ENCODE measurements around the gene AXIN1. TPM values are rescaled to one million over a fixed set of nuclear protein-coding genes. Genes with fewer than 3 reads are reported as not detected.

AXIN1 gene
- total and polyA plus RNA-seq, 2 of the 8 experiments (the other 6 are each of a cell fraction or from before 2014, with no cell fraction given): 12.5 to 41.9 TPM

DNA sequence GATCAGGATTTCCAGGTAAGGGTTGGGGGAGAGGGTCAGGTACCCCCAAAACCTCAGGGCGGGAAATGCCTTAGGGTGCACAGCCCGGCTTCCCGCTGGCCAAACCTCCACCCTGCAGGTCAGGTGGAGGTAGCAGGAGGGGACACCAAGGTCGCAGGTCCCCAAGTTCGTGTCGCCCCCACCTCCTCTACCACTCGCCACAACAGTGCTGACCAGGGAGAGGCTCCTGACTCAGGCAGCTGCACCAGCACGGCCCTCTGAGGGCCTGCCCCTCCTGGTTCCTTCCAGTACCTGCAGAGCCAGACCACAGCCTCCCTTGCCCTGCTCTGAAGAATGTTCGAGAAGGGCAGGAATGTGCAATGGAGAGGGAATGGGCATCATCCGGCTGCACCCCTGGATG lies 14.0 kb upstream of the AXIN1 start:
- Histone ChIP-seq H4K5ac (ENCODE audit: insufficient read length, low read depth, low read length) (no peak overlapping the region), H3K18ac (ENCODE audit: extremely low read depth, low read length) (no peak overlapping the region), H3K14ac (ENCODE audit: insufficient read length) (no peak overlapping the region), H3K4ac (replicated peaks; ENCODE audit: insufficient read length, low read depth, low read length) (no peak overlapping the region), H3K56ac (replicated peaks; ENCODE audit: insufficient read length, low read depth, low read length) (no peak overlapping the region), H4K20me1 (replicated peaks in 1 of 2; ENCODE audit: control insufficient read depth in 1 of 2, insufficient read depth in 2 of 2, low read length in 2 of 2) (peaks cover 0 to 11% of the 10 kb centered on the region in 2 experiments), H3K36me3 (ENCODE audit: control insufficient read depth in 2 of 4, insufficient read depth in 4 of 4, low read length in 3 of 4) (peaks cover 5 to 20% (median 18%) of the 10 kb centered on the region in 4 experiments; a peak in 5 of 8 replicates), H4K8ac (ENCODE audit: extremely low read depth, insufficient read depth, low read length) (no peak overlapping the region; the same call in 1 of the 2 replicates), H4K91ac (replicated peaks; ENCODE audit: insufficient read length, low read length) (no peak overlapping the region), H2BK20ac (ENCODE audit: low read length) (no peak overlapping the region), H3K4me3 (ENCODE audit: extremely low read depth in 1 of 4, insufficient read depth in 2 of 4, low read depth in 3 of 4, low read length in 4 of 4) (no peak overlapping the region), H3K27me3 (replicated peaks in 1 of 4; ENCODE audit: control insufficient read depth in 3 of 4, extremely low read depth in 1 of 4, insufficient read depth in 3 of 4, low read length in 3 of 4) (no peaks in the 10 kb centered on the region), H2BK120ac (replicated peaks; ENCODE audit: low read depth, low read length) (no peak overlapping the region), H3K9me3 (ENCODE audit: insufficient read depth in 2 of 2, low read depth in 1 of 2, low read length in 1 of 2) (no peaks in the 10 kb centered on the region), H3K27ac (ENCODE audit: low read depth, low read length) (no peak overlapping the region), H2AK5ac (ENCODE audit: low read depth, low read length) (no peak overlapping the region), H3K79me1 (ENCODE audit: low read depth, low read length) (no peaks in the 10 kb centered on the region; the same call in 1 of the 2 replicates), H3K4me2 (ENCODE audit: insufficient read depth in 1 of 2, low read depth in 2 of 2, low read length in 2 of 2) (no peak overlapping the region), H2BK15ac (ENCODE audit: low read length) (no peak overlapping the region), H3K23me2 (ENCODE audit: low read depth, low read length) (no peaks in the 10 kb centered on the region; the same call in 1 of the 2 replicates), H2BK5ac (ENCODE audit: low read depth, low read length) (no peak overlapping the region), H3K23ac (ENCODE audit: insufficient read length) (no peak overlapping the region), H3K9ac (replicated peaks in 1 of 4; ENCODE audit: extremely low read depth in 1 of 4, low read depth in 3 of 4, low read length in 3 of 4) (no peak overlapping the region), H2BK12ac (ENCODE audit: low read depth, low read length) (no peak overlapping the region), H2AFZ (ENCODE audit: low read length) (no peak overlapping the region), H3K4me1 (replicated peaks in 1 of 4; ENCODE audit: control insufficient read depth in 3 of 4, insufficient read depth in 4 of 4, low read length in 3 of 4) (peaks cover 0 to 10% (median 8%) of the 10 kb centered on the region in 4 experiments; a peak in 5 of 7 replicates), H3K79me2 (ENCODE audit: control insufficient read depth in 1 of 2, insufficient read depth in 2 of 2, low read length in 2 of 2) (no peaks in the 10 kb centered on the region; a peak in 1 of 4 replicates)
- no peak for FAIRE-seq
- 94% methylated on average over 7 of the region's 10 CpGs; no CpG with 5 or more reads in 1 of the 2 experiments for WGBS, 2 experiments (ENCODE audit: extremely low coverage in 1 of 2, insufficient coverage in 1 of 2, insufficient read length in 1 of 2, insufficient replicate concordance in 2 of 2, low coverage in 1 of 2, low lambda C conversion rate in 2 of 2, missing lambda C conversion rate in 1 of 2)
- TF ChIP-seq, protein P1, sequence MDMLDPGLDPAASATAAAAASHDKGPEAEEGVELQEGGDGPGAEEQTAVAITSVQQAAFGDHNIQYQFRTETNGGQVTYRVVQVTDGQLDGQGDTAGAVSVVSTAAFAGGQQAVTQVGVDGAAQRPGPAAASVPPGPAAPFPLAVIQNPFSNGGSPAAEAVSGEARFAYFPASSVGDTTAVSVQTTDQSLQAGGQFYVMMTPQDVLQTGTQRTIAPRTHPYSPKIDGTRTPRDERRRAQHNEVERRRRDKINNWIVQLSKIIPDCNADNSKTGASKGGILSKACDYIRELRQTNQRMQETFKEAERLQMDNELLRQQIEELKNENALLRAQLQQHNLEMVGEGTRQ (IDR thresholded peaks at IDR 0.05; ENCODE audit: low read length): no peak
- TF ChIP-seq KDM5A (IDR thresholded peaks at IDR 0.05; ENCODE audit: low read length) (no peak), ZNF274 (IDR thresholded peaks at IDR 0.05; ENCODE audit: borderline replicate concordance, extremely low read depth, low read length) (no peak), HDAC6 (IDR thresholded peaks at IDR 0.05; ENCODE audit: low read depth, low read length) (no peak), POLR2AphosphoS5 (IDR thresholded peaks at IDR 0.05; ENCODE audit: low read depth, low read length) (no peak)
- ChIA-PET CTCF (ENCODE audit: partially characterized antibody) (interaction anchor here (0.6 to 1.7 kb wide), 3 partner anchors 15 to 260 kb away, joined by 3 to 6 read pairs (median 5); no protein-coding TSS in a partner anchor), POLR2A (ENCODE audit: partially characterized antibody) (interaction anchor here (0.9 to 1.6 kb wide), 2 partner anchors 14 to 18 kb away, joined by 3 to 6 read pairs; no protein-coding TSS in a partner anchor)
- DNase-seq (ENCODE audit: low read depth in 1 of 2, low spot score in 2 of 2): no peak
